ENCODE measurements around the gene SCN2A.
"Not testable (repeated sequence)": the region's sequence is repeated elsewhere in the genome, so short reads cannot be mapped to it uniquely, and the experiment has no call there.

Gene SCN2A

DNA sequence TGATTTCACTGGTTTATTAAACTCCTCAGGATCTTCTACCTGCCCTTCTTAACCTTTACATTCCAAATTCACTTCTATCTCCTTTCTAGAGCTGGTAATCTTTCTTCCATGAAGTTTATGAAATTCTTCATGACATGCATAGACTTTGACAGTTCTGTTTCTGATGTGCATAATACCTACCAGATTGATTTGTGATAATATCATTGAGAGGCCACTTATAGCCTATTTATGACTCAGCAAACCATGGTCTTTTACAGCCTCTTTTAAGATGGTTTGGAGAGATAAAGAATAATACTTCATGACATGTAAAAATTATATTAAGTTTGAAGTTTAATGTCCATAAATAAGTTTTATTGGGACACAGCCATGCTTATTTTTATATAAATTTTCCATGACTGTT, 14.0 kb downstream of the SCN2A start:
- no peak for DNase-seq (ENCODE audit: low spot score)

DNA sequence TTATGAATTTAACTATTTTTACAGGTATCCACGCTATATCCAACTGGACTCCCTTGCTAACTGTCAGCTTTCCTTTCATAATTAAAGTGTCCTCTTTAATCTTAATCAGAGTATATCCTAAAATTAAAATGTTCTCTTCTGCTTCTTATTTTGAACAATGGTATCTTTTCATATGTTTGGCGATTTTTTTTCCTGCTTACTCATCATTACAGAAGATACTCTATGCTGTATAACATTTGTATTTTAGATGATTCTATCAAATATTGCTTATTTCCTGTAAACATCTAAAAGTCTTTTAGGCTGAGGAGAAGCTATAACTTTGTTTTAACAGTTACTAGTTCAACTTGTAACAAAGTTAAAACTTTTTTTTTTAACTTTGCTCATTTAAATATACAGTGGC, 17.4 kb downstream of the SCN2A start:
- DNase-seq (ENCODE audit: low spot score), result no peak

DNA sequence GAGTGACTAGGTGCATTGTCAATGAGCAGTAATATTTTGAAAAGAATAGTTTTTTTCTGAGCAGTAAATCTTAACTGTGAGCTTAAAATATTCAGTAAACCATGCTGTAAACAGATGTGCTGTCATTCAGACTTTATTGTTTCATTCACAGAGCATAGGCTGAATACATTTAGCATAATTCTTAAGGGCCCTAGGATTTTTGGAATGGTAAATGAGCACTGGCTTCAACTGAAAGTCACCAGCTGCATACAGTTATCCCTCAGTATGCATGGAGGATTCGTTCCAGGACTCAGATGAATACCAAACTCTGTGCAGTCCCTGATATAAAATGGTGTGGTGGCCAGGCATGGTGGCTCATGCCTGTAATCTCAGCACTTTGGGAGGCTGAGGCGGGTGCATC, 21.1 kb downstream of the SCN2A start:
- DNase-seq (ENCODE audit: low spot score), result not testable (repeated sequence)

DNA sequence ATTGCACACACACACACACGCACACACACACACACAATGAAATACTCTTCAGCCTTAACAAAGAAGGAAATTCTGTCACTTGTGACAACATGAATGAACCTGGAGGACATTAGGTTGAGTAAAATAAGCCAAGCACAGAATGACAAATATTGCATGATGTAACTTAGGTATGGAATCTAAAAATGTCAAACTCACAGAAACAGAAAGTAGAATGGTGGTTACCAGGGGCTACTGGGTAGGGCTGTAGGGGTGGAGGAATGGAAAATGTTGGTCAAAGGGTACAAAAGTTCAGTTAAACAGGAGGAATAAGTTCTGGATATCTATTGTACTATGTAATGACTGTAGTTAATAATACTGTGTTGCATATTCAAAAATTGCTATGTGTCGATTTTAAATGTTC, 29.5 kb downstream of the SCN2A start:
- no peak for DNase-seq (ENCODE audit: low spot score)

DNA sequence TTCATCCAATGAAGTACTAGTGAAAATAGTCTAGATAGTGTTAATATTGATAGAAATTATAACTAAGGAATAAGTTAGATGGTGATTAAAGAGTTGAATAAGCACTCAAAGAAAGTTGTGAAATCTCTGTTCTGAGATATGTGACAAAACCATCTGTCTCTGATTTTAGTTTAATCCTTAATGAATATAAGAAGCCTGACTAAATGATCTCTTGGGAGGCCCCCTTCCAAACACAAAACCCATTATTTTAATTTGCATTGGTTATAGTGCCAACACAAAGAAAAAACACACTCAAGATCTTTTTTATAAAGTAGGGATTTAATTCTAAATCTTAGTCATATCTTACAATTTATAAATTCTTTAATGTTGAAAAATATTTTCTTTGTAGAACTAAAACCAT, 34.0 kb downstream of the SCN2A start:
- no peak for DNase-seq (ENCODE audit: low spot score)

DNA sequence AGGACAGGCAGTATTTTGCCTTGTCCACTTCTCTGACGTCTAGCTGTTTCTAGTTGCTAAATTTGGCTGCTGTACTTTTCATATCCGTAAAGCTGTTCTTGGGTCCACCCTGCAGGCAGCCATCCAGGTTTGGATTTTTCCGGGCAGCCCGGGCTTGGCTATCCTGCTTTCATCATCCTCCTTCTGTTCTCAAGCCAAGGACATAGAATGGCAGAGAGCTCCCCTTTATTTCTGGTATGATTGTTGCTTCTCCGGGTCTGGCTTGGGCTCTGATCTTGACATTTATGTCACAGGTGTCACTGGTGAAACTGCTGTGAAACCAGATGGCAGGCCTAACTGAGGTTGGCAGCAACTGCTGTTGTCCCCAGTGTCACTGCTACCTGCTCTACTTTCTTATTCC, 35.5 kb downstream of the SCN2A start:
- no peak for DNase-seq (ENCODE audit: low spot score)

DNA sequence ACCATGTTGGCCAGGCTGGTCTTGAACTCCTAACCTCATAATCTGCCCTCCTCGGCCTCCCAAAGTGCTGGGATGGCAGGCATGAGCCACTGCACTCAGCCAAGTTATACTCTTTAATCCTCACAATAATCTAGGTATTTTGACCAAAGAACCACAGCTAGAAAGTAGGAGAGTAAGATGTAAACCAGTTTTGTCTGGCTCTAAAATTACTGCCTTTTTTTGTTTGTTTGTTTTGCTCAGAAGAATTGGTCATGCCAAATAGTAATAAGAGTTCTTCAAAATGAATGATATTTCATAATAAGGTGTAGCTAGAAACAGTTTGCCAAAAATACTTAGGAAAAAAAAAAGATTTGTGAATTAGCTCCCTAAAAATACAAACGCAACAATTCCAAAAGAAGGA, 36.7 kb downstream of the SCN2A start:
- no peak for DNase-seq (ENCODE audit: low spot score)

DNA sequence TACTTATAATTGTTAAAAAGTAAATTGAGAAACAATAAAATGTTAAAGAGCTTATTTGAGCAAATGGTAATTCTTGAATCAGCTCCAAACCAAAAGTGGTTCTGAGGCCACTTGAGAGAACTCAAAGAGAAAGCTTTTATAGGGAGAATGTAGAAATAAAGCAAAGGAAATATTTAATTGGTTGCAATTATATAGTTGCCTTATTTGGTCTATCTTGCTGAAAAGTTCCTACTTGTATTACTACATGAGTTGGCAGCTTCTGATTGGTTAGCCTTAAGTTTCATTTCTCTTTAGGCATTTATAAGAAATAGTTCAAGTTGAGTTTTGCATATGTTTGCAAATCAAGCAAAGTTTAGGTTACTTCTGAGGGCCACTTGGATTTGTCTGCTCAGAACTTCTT, 38.1 kb downstream of the SCN2A start:
- DNase-seq (ENCODE audit: low spot score), result no peak

DNA sequence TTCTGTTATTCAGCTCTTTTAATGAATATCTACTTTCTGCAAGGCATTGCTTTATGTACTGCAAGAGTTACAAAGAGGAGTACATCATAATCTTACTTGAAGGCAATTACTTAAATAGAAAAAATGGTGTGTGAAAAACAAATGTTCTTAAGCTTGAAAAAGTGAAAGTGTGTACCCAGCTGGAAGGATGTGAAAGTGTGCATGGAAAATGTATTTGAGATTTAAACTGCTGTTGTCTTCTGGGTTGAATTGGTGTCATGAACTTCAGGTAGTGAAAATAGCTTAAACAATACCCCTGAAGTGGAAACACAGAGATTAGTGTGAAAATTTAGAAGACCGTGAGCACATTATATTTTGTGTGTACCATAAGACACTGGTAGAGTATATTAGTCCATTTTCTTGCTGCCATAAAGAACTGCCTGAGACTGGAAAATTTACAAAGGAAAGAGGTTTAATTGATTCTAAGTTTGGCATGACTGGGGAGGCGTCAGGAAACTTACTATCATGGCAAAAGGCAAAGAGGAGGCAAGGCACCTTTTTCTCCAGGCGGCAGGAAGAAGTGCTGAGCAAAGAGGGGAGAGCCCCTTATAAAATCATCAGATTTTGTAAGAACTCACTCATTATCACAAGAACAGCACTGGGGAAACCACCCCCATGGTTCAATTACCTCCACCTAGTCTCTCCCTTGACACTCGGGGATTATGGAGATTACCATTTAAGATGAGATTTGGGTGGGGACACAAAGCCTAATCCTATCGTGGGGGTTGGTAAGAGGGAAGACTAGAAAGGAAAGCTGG, 38.8 kb downstream of the SCN2A start:
- no peak for DNase-seq (ENCODE audit: low spot score)

DNA sequence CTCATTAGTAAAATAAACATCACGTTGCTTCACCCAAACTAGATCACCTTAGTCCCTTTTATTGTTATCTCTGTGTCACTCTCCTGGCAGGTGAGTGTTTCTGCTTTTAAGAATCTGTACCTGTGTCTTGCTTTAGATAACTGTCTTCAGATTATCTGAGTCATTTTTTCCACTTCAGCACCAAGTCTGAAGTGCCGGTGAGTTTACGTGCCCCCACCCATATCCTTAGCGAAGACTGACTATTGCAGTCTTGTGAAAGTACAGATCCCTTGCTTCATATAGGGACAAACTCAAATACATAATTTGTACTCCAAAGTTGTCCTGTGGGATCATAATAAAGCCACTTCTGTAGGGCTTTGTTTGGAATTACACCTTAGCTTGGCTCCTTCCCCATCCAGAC, 41.1 kb downstream of the SCN2A start:
- no peak for DNase-seq (ENCODE audit: low spot score)

DNA sequence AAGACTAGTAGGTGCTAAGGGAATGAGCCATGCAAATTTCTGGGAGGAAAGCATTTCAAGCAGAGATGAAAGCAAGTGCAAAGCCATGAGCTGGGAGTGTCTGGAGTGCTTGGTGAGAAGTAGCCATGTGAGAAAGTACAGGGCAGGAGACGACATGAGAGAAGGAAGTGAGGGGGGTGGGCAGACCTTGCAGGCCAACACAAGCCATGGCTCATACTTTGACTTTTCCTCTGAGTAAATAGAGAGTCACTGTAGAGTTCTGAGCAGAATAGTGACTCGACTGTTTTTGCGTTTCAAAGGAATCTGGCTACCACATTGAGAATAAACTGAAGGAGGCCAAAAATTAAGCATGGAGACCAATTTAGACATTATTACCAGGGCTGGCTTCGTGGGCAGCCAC, 42.2 kb downstream of the SCN2A start:
- peak; percentile 36 for DNase-seq (ENCODE audit: low spot score)

DNA sequence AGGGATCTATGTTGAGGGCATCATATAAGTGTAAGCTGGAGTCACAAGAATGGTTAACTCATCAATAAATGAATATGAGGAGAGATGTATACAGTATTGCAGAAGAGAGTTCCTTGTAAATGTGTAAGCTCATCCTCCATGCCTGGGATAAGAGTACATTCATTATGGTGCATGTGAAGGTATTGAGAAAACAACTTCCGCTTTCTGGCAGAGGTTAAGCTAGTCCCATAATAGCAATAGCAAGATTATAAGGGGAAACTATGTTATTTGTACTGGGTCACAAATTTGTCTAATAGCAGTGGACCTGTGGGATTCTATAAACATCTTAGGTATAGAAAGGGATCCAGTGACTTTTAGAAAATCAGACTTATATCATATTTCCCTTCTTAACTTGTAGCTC, 44.1 kb downstream of the SCN2A start:
- no peak for DNase-seq (ENCODE audit: low spot score)

DNA sequence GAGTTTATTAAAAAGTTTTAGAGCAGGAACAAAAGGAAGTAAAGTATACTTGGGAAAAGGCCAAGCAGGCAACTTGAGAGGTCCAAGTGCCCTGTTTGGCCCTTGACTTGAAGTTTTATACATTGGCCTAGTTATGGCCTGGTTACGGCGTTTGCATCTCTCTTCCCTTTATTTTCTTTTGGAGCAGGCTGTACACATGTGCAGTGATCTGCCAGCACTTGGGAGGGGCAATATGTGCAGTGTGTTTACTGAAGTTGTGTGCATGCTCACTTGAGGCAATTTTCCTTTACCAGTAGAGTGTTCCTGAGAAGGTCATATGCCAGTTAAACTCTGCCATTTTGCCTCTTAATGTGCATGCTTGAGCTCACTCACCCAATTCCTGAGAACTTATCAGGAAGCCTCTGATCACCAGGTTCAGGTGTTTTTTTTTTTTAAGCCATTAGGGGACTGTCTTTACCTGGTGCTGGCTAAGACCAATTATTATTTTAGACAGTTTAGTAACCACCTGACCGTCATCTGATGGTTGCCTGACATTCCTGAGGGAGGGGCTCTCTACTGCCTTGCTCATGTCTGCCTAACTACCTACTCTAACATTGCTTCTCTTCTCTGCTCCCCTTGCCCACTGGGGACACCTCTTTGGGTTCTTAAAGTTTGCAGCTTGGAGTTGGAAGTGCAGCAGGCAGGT, 48.0 kb downstream of the SCN2A start:
- no peak for DNase-seq (ENCODE audit: low spot score)

DNA sequence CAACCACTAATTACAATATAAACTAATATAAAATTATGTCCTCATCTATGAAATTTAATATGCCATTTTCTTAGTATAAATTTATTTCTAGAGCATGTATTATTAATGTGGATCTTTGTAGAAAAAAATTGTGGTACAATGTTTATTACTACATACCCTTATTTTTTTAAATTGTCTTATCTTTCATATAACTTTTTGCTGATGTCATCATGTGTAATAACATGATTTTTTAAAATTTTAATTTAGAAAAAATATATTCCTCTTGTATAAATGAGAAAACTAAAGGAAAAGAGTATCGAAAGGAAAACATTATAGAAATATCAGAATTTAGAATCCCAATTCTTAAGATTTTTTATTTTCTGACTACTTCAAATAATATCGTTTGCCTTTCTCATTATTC, 49.9 kb downstream of the SCN2A start:
- no peak for DNase-seq (ENCODE audit: low spot score)

DNA sequence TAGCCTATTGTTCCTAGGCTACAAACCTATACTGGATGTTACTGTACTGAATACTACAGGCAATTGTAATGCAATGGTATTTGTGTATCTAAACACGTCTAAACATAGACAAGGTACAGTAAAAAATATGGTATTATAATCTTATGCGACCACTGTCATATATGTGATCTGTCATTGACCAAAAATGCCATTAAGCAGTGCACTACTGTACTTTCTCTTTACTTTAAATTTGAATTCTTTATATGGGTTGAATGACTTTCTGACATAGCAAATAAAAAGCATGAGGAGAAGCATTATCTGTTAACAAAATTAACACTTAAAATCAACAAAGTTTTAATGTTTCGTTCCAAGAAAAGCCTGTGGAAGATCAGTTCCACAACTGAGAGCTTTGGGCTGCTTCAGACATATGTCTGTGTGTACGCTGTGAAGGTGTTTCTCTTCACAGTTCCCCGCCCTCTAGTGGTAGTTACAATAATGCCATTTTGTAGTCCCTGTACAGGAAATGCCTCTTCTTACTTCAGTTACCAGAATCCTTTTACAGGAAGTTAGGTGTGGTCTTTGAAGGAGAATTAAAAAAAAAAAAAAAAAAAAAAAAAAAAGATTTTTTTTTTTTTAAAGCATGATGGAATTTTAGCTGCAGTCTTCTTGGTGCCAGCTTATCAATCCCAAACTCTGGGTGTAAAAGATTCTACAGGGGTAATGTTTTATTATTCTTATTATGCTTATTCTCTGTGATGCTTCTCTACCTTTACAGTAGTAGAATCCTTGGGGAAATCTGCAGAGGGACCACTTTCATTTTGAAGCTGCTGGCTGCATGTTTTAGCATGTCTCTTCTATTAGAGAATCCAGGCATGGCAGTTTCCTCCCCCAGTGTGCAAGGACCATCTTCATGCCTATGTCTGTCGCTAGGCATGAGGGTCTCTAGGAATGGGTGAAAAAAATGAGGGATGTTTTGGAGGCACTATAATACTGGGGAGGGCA, 54.5 kb downstream of the SCN2A start:
- peak; percentile 87 for DNase-seq (ENCODE audit: low spot score)

DNA sequence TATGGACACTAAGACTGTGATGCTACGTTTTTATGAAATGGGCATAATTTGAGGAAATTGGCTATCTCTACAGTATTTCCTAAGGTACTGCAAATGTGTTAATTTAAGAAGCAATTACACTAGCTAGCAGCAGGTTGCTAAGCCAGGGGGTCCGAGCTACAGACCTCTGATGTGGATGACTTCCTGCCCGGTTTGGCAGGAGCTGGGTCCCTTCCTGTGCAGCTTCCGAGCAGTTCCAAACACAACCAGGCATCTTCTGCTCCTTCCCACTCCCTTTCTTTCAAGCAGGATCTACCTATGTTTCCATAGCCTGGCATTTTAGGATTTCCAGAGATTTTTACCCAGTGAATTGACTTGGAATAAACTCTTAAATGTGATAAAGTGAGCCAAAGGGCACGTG, 55.7 kb downstream of the SCN2A start:
- DNase-seq (ENCODE audit: low spot score), result no peak

DNA sequence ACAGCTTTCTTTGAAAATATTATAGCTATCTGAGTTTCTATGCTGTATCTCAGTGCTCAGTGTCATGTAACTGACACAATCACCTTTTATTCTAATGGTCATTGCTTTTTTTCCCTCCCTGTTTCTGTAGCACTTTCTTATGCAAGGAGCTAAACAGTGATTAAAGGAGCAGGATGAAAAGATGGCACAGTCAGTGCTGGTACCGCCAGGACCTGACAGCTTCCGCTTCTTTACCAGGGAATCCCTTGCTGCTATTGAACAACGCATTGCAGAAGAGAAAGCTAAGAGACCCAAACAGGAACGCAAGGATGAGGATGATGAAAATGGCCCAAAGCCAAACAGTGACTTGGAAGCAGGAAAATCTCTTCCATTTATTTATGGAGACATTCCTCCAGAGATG, 56.4 kb downstream of the SCN2A start:
- no peak for DNase-seq (ENCODE audit: low spot score)

DNA sequence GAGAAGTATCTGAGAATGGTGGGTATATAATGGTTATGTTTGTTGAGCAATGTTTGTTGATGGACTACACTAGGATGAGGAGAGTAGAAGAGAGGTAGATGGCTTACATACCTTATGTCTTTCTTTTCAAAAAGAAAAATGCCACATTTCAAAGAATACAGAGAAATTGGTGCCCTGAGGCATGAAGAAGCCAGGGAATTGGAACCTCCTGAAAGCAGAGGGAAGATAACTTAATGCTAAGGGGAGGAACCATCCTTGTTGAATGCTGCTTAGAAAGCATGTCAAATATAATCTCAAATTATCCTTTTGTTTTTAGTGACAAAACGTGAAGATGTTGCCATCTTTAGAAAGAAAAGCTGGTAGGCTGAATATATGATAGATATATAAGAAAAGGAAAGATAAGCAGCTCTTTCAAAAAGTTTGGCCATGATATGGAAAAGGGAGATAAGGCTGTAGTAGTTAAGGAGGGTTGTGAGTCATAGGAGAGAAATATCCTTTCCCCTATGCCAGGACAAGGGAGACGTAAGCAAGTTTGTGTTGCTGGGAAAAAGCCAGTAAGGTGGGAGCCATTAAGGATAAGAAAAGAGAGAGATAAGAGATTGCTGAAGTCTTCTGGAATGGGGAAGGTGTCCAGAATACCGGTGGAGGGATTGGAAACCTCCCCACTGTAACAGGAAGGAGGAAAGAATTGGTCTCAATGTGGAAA, 66.3 kb downstream of the SCN2A start:
- no peak for DNase-seq (ENCODE audit: low spot score)

DNA sequence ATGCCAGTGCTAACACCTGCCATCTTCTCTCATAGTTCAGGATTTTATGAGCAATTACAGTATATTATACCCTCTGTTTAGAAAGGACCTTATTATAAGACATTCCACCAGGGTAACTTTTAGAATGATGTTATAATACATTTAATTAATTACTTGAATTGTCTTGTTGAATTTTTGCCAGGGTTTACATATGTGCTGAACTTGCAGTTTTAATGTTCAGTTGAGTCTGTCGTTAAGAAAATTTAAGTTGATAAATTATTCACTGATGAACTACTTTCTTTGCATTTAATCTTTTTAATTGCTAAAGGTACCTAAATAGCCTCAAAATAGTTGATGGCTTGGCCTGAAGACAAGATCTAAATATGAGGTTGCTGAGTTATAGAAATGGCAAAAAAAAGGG, 68.1 kb downstream of the SCN2A start:
- DNase-seq (ENCODE audit: low spot score), result no peak

DNA sequence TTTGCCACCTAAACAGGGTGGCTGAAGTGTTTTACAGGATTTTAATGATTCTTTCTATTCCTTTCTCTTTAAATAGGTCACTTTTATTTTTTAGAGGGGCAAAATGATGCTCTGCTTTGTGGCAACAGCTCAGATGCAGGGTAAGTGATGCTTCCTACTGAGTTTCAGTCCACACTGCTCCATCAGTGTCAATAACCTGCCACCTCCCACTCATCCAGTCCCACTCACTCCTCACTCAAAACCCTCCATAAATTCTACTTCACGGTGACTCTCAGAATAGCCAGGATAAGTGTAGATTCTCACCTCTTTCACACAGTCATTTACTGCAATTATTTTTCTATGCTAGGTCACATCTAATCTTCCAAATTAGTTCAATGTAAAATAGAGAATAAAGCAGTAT, 72.7 kb downstream of the SCN2A start:
- DNase-seq (ENCODE audit: low spot score), result no peak

DNA sequence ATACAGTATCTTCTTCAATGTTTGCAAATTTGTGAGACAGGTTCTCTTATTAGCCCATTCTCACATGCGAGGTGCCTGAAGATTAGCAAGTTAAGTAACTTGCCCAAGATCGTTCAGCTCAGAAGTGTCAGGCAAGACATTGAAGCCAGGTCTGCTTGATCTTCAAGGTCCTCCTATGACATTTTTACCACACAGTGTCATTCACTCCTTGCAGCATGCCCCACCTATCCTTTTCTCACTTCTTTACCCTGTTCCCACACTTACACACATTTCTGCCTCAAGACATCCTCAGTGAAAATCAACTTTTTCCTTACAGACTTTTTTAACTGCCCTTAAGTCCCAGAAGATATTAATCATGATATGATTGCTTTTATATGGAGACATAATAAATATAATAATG, 73.8 kb downstream of the SCN2A start:
- no peak for DNase-seq (ENCODE audit: low spot score)

DNA sequence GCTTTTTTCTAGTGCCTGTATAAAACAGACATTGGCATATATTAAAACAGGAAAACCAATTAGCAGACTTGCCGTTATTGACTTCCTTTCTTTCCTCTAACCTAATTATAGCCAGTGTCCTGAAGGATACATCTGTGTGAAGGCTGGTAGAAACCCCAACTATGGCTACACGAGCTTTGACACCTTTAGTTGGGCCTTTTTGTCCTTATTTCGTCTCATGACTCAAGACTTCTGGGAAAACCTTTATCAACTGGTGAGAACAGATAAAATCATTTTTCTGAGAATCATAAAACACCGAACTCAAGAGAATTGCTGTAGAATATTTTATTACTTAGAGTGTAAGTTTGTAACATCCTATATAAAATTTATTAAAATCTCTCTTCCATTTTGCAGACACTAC, 74.3 kb downstream of the SCN2A start:
- no peak for DNase-seq (ENCODE audit: low spot score)

Data from kidney tubule cell (primary cell).